ENCODE data around the gene GJD3. TPM values are rescaled to one million over a fixed set of nuclear protein-coding genes. Genes with fewer than 3 reads are reported as not detected.

The GJD3 gene
- total and polyA plus RNA-seq, 2 donors (not counting 3 experiments of a cell fraction or from before 2014, with no cell fraction given) = 0.10 to 0.40 TPM

DNA sequence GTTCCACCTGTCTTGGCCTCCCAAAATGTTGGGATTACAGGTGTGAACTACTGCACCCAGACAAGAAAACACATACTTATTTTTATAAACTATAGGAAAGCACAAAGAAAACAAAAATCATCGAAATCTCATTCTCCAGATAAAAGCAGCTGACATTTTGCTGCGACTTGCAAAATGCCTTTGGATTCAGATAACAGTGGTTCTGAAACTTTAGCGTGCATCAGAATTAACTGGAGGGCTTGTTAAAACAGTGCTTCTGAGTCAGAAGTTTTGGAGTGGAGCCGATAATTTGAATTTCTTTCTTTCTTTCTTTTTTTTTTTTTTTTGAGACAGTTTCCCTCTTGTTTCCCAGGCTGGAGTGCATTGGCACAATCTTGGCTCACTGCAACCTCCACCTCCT is 17.7 kb upstream of the GJD3 start:
- Histone ChIP-seq H2AFZ (ENCODE audit: low read depth, low read length) (no peak overlapping the region), H4K20me1 (replicated peaks; ENCODE audit: control insufficient read depth, extremely low read depth, insufficient read depth, low read length) (no peaks in the 10 kb centered on the region), H3K4me3 (replicated peaks in 1 of 3; ENCODE audit: insufficient read depth in 1 of 3, low read depth in 1 of 3, low read length in 3 of 3) (no peak overlapping the region), H3K79me2 (ENCODE audit: control insufficient read depth, insufficient read depth, low read length) (no peaks in the 10 kb centered on the region), H3K27me3 (ENCODE audit: control insufficient read depth in 2 of 2, insufficient read depth in 2 of 2, low read length in 2 of 2) (no peaks in the 10 kb centered on the region), H3K9ac (replicated peaks; ENCODE audit: extremely low read depth, insufficient read depth, low read length) (no peak overlapping the region), H3K4me1 (ENCODE audit: control insufficient read depth, extremely low read depth, insufficient read depth, low read length) (no peaks in the 10 kb centered on the region), H3K9me1 (replicated peaks; ENCODE audit: control insufficient read depth, extremely low read depth, insufficient read depth, low read length) (no peaks in the 10 kb centered on the region), H3K27ac (ENCODE audit: insufficient read depth, low read depth, low read length) (no peak overlapping the region), H3K4me2 (ENCODE audit: insufficient read depth, low read length) (no peak overlapping the region), H3K9me3 (replicated peaks; ENCODE audit: control insufficient read depth, insufficient read depth, low read length) (no peaks in the 10 kb centered on the region), H3K36me3 (ENCODE audit: control insufficient read depth in 2 of 2, extremely low read depth in 1 of 2, insufficient read depth in 2 of 2, low read length in 2 of 2) (no peaks in the 10 kb centered on the region)
- no TSS peak for BruUV-seq (replicated peaks)
- intact Hi-C loops (cut with micrococcal nuclease) (no loop called here), dilution Hi-C loops (cut with MboI; ENCODE audit: extremely low pct_ligation_motif_present, low sequenced_read_pairs) (no loop called here)
- TF ChIP-seq FOS (IDR thresholded peaks at IDR 0.05; ENCODE audit: borderline replicate concordance, insufficient read depth, low read length) (no peak), JUN (IDR thresholded peaks at IDR 0.05; ENCODE audit: borderline replicate concordance, insufficient read depth, insufficient read length, low read depth) (no peak), POLR2A (IDR thresholded peaks at IDR 0.05; ENCODE audit: low read depth, low read length) (no peak), EZH2 (IDR thresholded peaks at IDR 0.05; ENCODE audit: borderline replicate concordance, low read depth, low read length, severe bottlenecking) (no peak), GATA2 (IDR thresholded peaks at IDR 0.05; ENCODE audit: insufficient read depth, insufficient read length, low read depth, low read length) (no peak), POLR2AphosphoS5 (IDR thresholded peaks at IDR 0.05; ENCODE audit: insufficient read depth, low read depth, low read length) (no peak), MYC (IDR thresholded peaks at IDR 0.05; ENCODE audit: low read depth, low read length) (no peak)
- TF ChIP-seq, protein P1, sequence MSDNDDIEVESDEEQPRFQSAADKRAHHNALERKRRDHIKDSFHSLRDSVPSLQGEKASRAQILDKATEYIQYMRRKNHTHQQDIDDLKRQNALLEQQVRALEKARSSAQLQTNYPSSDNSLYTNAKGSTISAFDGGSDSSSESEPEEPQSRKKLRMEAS (IDR thresholded peaks at IDR 0.05; ENCODE audit: insufficient read depth, insufficient read length) = no peak
- TF ChIP-seq, protein P2, sequence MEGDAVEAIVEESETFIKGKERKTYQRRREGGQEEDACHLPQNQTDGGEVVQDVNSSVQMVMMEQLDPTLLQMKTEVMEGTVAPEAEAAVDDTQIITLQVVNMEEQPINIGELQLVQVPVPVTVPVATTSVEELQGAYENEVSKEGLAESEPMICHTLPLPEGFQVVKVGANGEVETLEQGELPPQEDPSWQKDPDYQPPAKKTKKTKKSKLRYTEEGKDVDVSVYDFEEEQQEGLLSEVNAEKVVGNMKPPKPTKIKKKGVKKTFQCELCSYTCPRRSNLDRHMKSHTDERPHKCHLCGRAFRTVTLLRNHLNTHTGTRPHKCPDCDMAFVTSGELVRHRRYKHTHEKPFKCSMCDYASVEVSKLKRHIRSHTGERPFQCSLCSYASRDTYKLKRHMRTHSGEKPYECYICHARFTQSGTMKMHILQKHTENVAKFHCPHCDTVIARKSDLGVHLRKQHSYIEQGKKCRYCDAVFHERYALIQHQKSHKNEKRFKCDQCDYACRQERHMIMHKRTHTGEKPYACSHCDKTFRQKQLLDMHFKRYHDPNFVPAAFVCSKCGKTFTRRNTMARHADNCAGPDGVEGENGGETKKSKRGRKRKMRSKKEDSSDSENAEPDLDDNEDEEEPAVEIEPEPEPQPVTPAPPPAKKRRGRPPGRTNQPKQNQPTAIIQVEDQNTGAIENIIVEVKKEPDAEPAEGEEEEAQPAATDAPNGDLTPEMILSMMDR (IDR thresholded peaks at IDR 0.05; ENCODE audit: extremely low read depth in 1 of 2, insufficient read depth in 1 of 2, low read depth in 1 of 2, low read length in 2 of 2) = no peak
- ChIA-PET CTCF (interaction anchor here (1.3 to 2.0 kb wide), 3 partner anchors 33 to 178 kb away, joined by 3 to 13 read pairs (median 3); no protein-coding TSS in a partner anchor), POLR2A (interaction anchor here (0.7 kb wide), 2 partner anchors 10 to 200 kb away, joined by 3 read pairs; no protein-coding TSS in a partner anchor)
- FAIRE-seq (no peak), DNase-seq (ENCODE audit: low read depth, low spot score) (no peak)

All from endothelial cell of umbilical vein (primary cell).